ENCODE measurements around the gene MAP2. TPM values are rescaled to one million over a fixed set of nuclear protein-coding genes. Genes with fewer than 3 reads are reported as not detected.

Gene MAP2, protein sequence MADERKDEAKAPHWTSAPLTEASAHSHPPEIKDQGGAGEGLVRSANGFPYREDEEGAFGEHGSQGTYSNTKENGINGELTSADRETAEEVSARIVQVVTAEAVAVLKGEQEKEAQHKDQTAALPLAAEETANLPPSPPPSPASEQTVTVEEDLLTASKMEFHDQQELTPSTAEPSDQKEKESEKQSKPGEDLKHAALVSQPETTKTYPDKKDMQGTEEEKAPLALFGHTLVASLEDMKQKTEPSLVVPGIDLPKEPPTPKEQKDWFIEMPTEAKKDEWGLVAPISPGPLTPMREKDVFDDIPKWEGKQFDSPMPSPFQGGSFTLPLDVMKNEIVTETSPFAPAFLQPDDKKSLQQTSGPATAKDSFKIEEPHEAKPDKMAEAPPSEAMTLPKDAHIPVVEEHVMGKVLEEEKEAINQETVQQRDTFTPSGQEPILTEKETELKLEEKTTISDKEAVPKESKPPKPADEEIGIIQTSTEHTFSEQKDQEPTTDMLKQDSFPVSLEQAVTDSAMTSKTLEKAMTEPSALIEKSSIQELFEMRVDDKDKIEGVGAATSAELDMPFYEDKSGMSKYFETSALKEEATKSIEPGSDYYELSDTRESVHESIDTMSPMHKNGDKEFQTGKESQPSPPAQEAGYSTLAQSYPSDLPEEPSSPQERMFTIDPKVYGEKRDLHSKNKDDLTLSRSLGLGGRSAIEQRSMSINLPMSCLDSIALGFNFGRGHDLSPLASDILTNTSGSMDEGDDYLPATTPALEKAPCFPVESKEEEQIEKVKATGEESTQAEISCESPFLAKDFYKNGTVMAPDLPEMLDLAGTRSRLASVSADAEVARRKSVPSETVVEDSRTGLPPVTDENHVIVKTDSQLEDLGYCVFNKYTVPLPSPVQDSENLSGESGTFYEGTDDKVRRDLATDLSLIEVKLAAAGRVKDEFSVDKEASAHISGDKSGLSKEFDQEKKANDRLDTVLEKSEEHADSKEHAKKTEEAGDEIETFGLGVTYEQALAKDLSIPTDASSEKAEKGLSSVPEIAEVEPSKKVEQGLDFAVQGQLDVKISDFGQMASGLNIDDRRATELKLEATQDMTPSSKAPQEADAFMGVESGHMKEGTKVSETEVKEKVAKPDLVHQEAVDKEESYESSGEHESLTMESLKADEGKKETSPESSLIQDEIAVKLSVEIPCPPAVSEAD (N-terminal part only)
- 0.06 and 0.23 TPM in 2 replicates for total RNA-seq (2014; rRNA removed)
- 0.64 TPM for polyA plus RNA-seq (2012)

DNA sequence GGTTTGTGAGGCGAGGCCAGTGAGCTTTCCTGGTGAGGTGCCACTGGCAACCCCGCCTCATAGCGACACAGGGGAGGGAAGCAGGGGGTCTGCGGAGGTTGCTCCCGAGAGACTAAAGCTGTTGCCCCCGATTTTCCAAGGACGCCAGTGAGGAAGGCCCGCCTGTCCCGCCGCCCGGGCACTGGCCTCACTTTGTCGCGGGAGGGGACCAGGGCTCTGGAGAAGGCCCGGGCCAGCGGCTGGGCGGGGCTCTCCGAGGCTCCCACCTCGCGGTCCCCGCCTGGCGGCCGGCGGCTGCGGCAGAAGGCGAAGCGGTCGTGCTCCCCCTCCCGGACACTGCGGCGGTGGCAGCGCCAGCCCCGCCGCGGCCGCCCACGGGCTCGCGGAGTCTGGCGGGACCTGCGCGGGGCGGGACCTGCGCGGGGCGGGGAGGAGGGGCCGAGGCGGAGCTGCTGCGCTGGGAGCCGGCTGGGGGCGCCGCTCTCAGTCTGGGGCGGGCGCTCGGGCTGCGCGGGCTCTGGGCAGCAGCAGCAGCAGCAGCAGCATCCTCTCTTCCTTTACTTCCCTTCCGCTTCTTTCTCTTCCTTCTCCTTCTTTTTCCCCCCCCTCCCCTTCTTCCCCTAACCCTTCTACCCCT is at the start of gene MAP2:
Gene MAP2, plus strand, starts transcription at position 486 of the 637 bp plus-strand sequence. CDS start 229,124 bp downstream, outside the sequence.
- peak; percentile 68 for DNase-seq (ENCODE audit: low read depth)

DNA sequence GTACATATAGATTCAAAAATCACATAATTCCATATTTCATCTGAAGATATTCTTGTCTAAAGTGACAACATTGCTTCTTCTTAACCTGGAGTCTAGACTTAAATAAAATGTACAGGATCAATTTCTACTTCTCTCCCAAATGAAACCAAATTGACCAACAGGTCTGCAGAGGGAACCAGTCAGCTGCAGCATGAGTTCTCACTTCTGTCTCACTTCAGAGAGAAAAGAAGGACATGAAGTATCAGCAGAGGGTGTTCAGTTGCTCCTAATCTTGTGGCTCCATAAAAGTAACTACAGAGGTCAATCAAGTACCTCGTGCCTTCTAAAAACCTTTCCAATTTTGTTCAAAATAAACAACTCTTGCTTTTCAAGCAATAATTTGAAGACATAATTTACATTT is 47.2 kb upstream of the MAP2 start:
- no peak for DNase-seq (ENCODE audit: low read depth)

DNA sequence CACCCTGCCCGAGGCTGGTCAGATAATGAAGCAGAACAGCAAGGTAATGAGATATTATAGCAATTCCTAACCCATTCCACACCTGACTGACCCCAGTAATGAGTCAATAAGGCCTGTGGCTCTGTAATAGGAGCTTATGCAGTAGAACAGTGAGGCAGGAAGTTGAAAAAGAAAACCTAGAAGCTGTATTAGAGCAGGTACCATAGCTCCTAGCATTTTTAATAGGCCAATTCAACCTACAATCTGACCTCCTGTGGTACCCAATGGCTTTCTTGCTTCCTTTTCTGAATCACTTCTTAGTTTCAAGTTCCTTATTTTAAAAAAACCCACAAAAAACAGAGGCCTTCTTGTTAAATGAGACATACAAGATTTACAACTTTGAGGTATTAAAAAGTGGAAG is 43.6 kb upstream of the MAP2 start:
- no peak for DNase-seq (ENCODE audit: low read depth)

DNA sequence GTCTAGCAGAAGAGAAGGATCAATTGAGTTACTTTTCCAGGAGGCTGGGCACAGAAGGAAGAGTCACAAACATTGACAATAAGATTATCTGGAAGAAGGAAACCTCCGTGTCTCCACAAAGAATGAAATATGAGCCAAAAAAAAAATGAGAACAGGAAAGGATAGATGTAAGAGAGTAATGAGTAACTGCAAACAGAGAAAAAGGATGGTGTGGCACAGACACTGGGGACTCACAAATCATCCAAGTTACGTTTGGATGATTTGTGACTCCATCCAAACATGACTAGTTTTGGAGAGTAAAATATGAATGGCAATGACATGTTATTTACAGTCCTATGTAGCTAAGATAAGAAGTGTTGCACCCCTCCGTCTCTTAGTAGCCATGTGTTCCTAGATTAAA is 42.8 kb upstream of the MAP2 start:
- DNase-seq (ENCODE audit: low read depth): no peak

DNA sequence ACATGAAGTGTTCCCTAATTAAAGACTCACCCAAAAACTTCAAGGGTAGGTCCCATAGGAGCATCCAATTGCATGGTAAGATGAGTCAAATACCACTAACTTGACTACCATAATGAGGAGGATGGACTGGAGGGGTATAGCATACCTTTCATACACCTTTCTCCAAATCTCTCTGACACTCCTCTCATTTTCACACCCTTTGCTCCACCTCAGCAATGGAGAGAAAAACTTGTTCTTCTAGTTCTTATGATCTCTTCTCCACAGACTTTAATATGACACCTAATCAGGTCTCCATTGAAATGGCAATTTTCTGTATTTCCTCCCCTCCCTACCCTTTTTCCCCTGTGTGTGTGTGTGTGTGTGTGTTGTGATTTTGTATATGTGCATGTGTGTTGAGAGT is 41.1 kb upstream of the MAP2 start:
- no peak for DNase-seq (ENCODE audit: low read depth)

DNA sequence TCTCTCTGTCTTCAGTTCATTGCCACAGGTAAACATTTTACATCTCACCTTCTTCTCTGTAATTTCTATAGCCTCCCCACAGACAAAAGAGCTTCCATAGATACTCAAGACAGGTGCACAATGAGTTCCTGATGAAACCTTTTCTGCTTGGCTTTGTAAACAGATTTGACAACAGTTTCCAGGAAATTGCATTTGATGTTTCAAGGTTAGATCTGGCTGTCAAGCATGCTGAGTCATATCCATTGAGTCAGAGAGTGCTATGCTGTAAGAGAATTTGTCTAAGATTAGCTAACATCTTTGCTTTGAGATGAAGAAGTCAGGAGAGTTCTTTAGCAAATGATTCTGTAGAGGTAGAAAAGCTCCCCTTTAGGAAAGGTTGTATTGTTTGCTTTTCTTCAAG is 40.6 kb upstream of the MAP2 start:
- peak; percentile 52 for DNase-seq (ENCODE audit: low read depth)

DNA sequence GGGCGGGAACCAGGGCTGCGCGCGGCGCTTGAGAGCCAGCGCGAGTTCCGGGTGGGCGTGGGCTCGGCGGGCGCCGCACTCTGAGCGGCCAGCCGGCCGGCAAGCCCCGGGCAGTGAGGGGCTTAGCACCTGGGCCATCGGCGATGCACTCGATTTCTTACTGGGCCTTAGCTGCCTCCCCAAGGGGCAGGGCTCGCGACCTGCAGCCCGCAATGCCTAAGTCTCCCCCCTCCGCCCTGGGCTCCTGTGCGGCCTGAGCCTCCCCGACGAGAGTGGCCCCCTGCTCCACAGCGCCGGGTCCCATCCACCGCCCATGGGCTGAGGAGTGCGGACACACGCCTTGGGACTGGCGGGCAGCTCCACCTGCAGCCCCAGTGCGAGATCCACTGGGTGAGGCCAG is 36.5 kb upstream of the MAP2 start:
- no peak for DNase-seq (ENCODE audit: low read depth)

DNA sequence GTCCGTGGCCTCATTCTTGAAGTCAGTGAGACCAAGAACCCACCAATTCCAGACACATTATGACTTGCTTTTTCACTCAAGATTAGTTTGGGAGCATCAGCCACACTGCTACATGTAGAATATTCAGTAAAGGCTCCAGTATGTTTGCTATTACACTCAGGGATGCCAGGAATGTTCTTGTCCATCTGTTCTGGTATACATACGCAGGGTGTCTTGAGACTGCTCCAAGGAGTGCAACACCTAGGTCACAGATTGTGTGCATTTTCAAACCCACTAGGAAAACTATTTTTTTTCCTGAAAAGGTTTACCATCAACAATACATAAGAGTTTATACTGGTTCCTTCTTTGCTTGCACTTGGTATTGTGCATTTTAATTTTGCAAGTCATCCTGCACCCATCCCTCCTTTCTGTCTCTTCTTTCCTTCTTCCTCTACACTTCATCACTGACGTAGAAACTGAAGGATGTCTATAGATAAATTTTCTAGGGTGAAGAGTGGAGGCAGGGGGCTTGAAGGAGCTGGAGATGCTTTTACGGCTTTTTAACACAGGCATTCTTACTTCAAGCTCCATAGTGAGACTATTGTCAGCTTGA is 35.3 kb upstream of the MAP2 start:
- DNase-seq (ENCODE audit: low read depth): no peak

DNA sequence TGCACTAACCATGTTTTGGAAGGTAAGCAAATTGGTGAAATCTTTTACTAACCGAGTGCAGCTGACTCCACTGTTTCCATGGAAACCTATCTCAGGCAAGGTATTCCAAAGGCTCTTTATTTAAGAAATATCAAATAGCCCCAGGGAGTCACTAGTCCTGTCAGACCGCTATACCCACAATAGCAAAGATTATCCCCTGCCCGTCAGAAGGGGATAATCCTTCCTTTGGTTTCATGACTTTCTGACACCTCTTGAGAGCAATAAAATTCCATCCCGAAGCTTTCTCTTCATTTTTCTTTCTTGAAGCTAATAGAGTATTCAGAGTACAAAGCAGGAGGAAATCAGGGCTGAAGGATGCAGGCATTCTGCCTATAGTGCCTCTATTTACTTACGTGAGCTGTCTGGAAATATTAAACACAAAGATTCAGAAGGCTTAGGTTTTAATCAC is 34.7 kb upstream of the MAP2 start:
- DNase-seq (ENCODE audit: low read depth): no peak

DNA sequence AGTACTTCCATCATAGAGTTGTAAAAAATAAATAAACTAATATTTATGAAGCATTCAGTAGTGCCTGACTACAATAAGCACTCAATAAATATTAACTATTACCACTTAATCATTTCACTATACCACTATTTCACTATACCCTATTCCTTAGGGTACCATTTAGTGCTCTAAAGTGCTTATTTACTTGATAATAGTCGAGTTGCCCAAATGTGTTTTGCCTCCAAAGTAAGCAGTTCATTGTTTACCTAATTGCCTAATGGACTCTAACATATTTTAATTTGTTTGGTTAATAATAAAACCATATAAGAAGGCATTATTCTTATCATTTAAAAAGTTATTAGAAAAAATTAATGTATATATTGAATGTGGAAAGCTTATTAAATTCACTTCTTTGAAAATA is 33.0 kb upstream of the MAP2 start:
- no peak for DNase-seq (ENCODE audit: low read depth)

DNA sequence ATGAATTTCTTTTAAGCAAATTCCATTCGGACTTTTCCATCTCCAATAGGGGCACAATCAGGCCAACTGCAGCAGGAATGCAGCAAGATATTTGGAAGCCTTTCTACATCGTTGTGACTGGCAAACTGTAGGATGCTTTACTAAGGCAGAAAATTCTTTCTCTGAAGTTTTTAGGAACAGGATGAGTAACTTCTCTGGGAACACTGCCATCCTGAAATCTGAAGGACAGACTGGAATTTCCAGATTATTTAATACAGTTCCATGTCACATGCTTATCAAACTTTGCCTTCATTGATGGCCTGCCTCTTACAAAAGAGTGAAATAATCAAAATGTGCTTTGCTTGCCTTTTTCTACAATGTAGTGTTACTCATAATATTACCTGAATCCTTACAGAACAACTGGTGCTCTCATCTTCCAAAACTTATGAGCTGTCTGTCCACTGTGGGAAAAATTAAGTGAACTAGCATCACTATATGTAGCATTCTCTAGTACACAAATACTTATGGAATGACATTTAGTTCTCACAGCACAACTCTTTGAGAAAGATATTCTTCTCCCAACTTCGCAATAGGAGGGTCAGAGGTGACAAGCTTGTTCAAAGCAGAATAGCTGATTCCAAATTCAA is 32.0 kb upstream of the MAP2 start:
- DNase-seq (ENCODE audit: low read depth): peak; percentile 4

DNA sequence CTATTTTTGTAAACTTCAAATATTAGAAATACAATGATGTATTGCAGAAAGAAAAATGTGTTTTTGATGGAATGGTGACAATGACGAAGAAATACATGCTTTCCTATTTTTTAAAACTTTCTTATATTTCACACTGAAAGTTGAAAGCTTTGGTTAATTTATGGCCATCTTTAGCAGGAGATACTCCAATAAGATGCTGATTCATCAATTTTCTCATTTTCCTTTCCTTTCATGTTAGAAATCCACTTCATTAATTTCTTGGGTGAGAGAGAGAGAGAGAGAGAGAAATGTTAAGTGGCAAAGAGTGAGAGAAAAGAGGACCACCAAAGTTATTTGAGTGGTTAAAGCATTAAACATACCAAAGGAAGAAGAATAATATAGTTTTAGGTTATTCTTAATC is 28.6 kb upstream of the MAP2 start:
- no peak for DNase-seq (ENCODE audit: low read depth)

DNA sequence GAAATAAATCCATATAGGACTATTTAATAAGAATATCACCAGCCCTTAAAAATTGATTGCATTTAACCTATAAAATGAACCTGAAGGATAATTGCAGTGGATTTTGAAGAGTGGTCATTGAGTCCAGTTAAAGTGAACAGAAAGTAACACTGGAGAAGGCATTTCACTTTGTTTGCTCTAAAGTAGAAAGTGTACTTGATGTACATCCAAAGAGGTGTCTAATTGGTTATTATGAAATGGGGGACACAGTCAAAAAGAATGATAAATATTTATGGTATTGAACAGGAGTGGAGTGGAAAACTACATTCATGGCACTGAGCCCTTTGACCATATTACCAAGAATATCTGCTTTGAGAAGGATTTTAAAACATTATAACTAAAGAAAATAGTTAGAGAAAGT is 28.2 kb upstream of the MAP2 start:
- DNase-seq (ENCODE audit: low read depth): no peak

DNA sequence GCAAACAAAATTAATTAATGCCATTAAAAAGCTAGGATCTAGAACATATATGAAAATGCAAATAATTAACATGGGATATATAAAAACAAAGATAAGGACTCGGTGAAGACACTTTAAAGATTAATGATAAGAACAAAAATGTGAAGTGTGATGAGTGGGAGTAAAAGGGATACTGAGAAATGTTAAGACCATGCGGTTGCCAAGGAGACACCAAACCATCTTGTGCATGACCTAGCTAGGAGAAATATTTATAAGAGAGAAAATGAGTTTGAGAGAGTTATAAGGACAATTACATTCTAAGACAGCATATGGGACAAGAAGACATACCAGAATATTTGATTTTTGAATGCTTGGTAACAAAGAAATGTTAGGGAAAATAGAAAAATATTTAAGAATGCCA is 25.4 kb upstream of the MAP2 start:
- no peak for DNase-seq (ENCODE audit: low read depth)

DNA sequence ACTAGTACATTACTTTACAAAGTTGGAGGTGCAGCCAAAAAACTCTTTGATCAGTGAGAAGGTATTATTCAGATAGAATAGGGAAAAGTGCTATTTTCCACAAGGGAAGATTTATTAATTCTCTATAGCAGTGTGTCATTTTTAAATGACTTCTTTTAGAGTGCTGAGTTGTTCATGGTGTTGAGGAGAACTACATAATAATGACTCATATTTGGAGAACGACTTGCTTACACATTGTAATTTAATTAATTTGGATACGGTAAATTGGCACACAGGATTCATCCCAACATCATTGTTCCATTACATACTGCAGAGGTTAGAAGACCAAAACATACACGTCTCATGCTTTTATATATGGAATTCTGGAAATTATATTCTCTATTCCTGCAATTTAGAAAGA is 22.1 kb upstream of the MAP2 start:
- no peak for DNase-seq (ENCODE audit: low read depth)

DNA sequence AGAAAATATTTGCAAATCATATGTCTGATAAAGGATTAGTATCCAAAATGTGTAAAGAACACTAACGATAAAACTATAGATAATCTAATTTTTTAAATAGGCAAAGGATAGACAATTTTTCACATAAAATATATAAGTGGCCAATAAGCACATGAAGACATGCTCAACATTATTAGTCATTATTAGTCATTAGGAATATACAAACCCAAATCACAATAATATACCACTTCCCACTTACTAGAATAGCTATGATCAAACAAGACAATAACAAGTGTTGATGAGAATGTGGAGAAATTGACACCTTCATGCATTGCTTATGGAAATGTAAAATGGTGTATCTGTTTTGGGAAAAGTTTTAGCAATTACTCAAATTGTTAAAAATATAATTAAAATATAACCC is 12.6 kb upstream of the MAP2 start:
- no peak for DNase-seq (ENCODE audit: low read depth)

DNA sequence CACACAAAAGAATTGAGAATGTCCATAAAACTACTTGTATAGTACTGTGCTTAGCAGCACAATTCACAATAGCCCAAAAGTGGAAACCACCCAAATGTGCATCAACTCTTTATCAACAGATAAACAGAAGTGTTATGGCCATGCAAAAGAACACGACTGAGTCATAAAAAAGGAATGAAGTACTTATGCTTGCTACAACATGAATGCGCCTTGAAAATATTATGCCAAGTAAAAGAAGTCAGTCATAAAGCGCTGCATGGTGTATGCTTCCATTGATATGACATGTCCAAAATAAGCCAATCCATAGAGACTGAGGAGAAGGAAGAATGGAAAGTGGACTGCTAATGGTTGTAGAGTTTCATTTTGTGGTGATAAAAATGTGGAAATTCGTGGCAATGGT is 12.1 kb upstream of the MAP2 start:
- DNase-seq (ENCODE audit: low read depth): no peak

DNA sequence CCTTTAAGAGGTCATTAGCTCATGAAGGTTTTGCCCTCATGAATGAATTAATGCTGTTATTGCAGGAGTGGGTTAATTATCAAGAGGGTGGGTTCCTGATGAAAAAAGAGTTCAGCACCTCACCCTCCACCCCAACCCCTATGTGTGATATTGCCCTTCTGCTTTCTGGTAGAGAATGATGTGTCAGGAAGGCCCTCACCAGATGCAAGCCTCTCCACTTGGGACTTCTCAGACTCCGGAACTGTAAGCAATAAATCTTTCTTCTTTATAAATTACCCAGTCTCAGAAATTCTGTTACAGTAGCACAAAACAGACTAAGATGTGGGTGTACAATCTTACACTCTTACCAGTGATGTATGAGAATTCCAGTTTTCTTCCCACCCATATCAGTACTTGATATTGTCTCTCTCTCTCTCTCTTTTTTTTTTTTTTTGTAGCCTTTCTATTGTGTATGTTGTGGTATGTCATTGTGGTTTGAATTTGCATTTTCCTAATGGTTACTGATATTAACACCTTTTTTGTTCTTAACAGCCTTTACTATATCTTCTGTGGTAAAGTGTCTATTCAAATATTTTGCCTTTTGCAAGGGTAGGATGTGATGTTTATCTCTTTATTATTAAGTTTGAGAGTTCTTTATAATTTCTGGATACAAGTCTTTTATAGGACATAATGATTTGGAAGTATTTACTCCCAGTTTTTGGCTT is 10.4 kb upstream of the MAP2 start:
- DNase-seq (ENCODE audit: low read depth): no peak

DNA sequence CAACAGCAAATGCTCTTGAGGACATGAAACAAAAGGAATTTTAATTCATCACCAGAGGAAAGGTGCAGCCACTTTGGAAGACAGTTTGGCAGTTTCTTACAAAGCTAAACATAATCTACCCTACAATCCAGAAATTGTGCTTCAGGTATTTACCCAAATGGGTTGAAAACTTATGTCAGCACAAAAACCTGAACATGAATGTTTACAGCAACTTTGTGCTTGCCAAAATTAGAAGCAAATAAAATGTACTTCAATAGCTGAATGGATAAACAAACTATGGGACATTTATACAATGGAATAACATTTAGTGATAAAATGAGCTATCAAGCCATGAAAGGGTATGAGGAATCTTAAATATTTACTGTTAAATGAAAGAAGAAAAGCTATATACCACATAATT is 6.9 kb upstream of the MAP2 start:
- no peak for DNase-seq (ENCODE audit: low read depth)

DNA sequence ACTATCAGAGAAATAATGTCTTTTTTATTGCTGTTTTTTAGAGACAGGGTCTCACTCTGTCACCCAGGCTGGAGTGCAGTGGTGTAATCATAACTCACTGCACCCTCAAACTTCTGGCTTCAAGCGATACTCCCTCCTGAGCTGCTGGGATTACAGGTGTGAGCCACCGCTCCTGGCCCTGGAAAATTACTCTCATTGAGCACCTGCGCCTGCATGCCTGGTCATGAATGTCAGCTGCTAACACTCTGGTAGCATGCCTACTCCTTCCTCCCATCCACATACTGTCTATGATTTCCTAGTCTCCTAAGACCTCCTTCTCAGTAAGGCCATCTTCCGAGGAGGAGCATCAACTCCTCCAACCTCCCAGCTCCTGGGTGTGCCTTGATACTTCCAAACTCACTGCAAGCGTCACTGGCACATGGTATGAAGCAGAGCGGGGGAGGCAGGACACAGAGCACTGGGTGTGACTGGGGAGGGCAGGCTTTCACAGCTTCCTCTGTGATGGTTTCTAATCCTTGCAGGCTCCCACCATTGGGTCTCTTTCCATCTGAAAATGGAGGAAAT is 1.6 kb upstream of the MAP2 start:
- DNase-seq (ENCODE audit: low read depth): no peak

Data from LHCN-M2 (cell line).